Femur (tissue), 1 donor: ENCODE measurements around the gene POLD1.
"Not testable (repeated sequence)": the region's sequence is repeated elsewhere in the genome, so short reads cannot be mapped to it uniquely, and the experiment has no call there.

Experiments
- DNase-seq: peaks from one replicate; pipeline ENCODE4 v3.0.0-alpha.2; 2017

Gene POLD1

GRCh38 chr19:50368649-50369570 lies 15.2 kb upstream of the POLD1 start:
- peak; percentile 91 for DNase-seq

- no peak for DNase-seq
These were observed 12.2 kb upstream of the POLD1 start for GRCh38 chr19:50371914-50372475.

GRCh38 chr19:50376166-50377050 lies 7.7 kb upstream of the POLD1 start, which contains the start of gene NR1H2:
TSS of gene NR1H2 (plus strand) at chr19:50376457. CDS start at chr19:50377606, 1,149 bp downstream.
- DNase-seq = peak; percentile 97

- peak; percentile 52 for DNase-seq
These were observed 7.1 kb upstream of the POLD1 start for GRCh38 chr19:50377051-50377461.

GRCh38 chr19:50377517-50377916 lies 6.6 kb upstream of the POLD1 start:
- no peak for DNase-seq

- DNase-seq = no peak
These were observed 5.8 kb upstream of the POLD1 start for GRCh38 chr19:50378169-50378862.

GRCh38 chr19:50378863-50379236 lies 5.3 kb upstream of the POLD1 start:
- DNase-seq = no peak

GRCh38 chr19:50379602-50380001 lies 4.5 kb upstream of the POLD1 start:
- DNase-seq = no peak

GRCh38 chr19:50380137-50380536 lies 4.0 kb upstream of the POLD1 start:
- DNase-seq = no peak

- DNase-seq = peak; percentile 47
These were observed 3.4 kb upstream of the POLD1 start for GRCh38 chr19:50380751-50381151.

- DNase-seq = no peak
These were observed 2.0 kb upstream of the POLD1 start for GRCh38 chr19:50381881-50382729.

GRCh38 chr19:50383001-50383851 lies 921 bp upstream of the POLD1 start:
- DNase-seq = no peak

GRCh38 chr19:50384685-50385535 lies 763 bp downstream of the POLD1 start:
- no peak for DNase-seq

- DNase-seq = no peak
These were observed 3.2 kb downstream of the POLD1 start for GRCh38 chr19:50387176-50387867.

- no peak for DNase-seq
These were observed 3.7 kb downstream of the POLD1 start for GRCh38 chr19:50387868-50388245.

- not testable (repeated sequence) for DNase-seq
These were observed 6.1 kb downstream of the POLD1 start for GRCh38 chr19:50390295-50390694.

- not testable (repeated sequence) for DNase-seq
These were observed 6.8 kb downstream of the POLD1 start for GRCh38 chr19:50390952-50391351.

- DNase-seq = no peak
These were observed 8.6 kb downstream of the POLD1 start for GRCh38 chr19:50392759-50393158.

- no peak for DNase-seq
These were observed 9.4 kb downstream of the POLD1 start for GRCh38 chr19:50393589-50393988.
